GM12878 (cell line): ENCODE data around the gene POLD1. TPM values are rescaled to one million over a fixed set of nuclear protein-coding genes. Genes with fewer than 3 reads are reported as not detected.

ENCODE experiments used
- ATAC-seq: fragments of 200-7000 bp; cut with Tn5 transposase; 3 replicates; pipeline ENCODE4 v1.9.1; 2020; ENCODE audit warnings: mild to moderate bottlenecking, moderate library complexity
- BruUV-seq: library from RNA; stranded (reverse); fragments of 400-500 nt; replicated peaks from 2 replicates; lab custom pipeline; 2021; lab: Mats Ljungman, UMichigan
- CTCF ChIA-PET: fragments of 300-600 bp; sonication (Branson Sonifier 250); formaldehyde crosslinking; extraction: SDS; loops from one replicate; lab custom pipeline; 2021; ENCODE audit warnings: inconsistent platforms; lab: Yijun Ruan, JAX
- POLR2A ChIA-PET: fragments of 350-600 bp; formaldehyde crosslinking; extraction: SDS; loops from one replicate; lab custom pipeline; 2021; ENCODE audit warnings: inconsistent platforms; lab: Charles Lee
- RAD21 ChIA-PET: fragments of 300-600 bp; sonication (Branson Sonifier 250); formaldehyde crosslinking; loops from one replicate; lab custom pipeline; 2023; ENCODE audit warnings: antibody characterized with exemption; ENCODE audit not compliant: unreplicated experiment; lab: Charles Lee
- SMC1A ChIA-PET: fragments of 300-600 bp; sonication (Branson Sonifier 250); formaldehyde crosslinking; loops from one replicate; lab custom pipeline; 2023; ENCODE audit not compliant: unreplicated experiment, uncharacterized antibody; lab: Charles Lee
- DNase-seq: peaks from one replicate; pipeline ENCODE4 v3.0.0-alpha.2; 2011; ENCODE audit warnings: low read depth, low spot score
- FAIRE-seq: peaks from 3 replicates; lab custom pipeline; 2011; peaks lifted over from hg19 to GRCh38; lab: Jason Lieb, UNC
- H2AFZ ChIP-seq: 2 replicates; pipeline ENCODE4 v1.6.0; 2011; ENCODE audit warnings: low read depth, low read length, control low read depth; ENCODE audit not compliant: control insufficient read depth
- H3K27ac ChIP-seq: 2 replicates; pipeline ENCODE4 v1.5.1; 2011; ENCODE audit warnings: control low read depth; ENCODE audit not compliant: control insufficient read depth, insufficient read depth
- H3K27me3 ChIP-seq, 2 experiments: replicated peaks in 1 of 2; 2 replicates each; pipeline versions ENCODE4 v1.6.0 to v1.6.1; 2011; ENCODE audit warnings: low read length in 1 of 2; ENCODE audit not compliant: control insufficient read depth in 2 of 2, insufficient read depth in 2 of 2
- H3K36me3 ChIP-seq, 2 experiments: 2 replicates each; pipeline ENCODE4 v1.5.1; 2011; ENCODE audit warnings: low read length in 1 of 2; ENCODE audit not compliant: control insufficient read depth in 2 of 2, insufficient read depth in 2 of 2
- H3K4me1 ChIP-seq: 2 replicates; pipeline ENCODE4 v1.6.1; 2011; ENCODE audit warnings: mild to moderate bottlenecking, low read length, moderate library complexity, mixed read lengths; ENCODE audit not compliant: control insufficient read depth, insufficient read depth
- H3K4me2 ChIP-seq: 2 replicates; pipeline ENCODE4 v1.6.0; 2011; ENCODE audit warnings: control low read depth; ENCODE audit not compliant: control insufficient read depth, insufficient read depth
- H3K4me3 ChIP-seq: fragments of 200-600 bp; sonication (generic); 2 replicates; pipeline ENCODE4 v1.5.1; 2016
- H3K79me2 ChIP-seq: 2 replicates; pipeline ENCODE4 v1.6.0; 2011; ENCODE audit warnings: low read length; ENCODE audit not compliant: control insufficient read depth, insufficient read depth
- H3K9ac ChIP-seq: 2 replicates; pipeline ENCODE4 v1.8.0; 2011; ENCODE audit warnings: low read length, control low read depth, mixed read lengths; ENCODE audit not compliant: control insufficient read depth, insufficient read depth
- H3K9me3 ChIP-seq: replicated peaks from 3 replicates; pipeline ENCODE4 v1.5.1; 2011; ENCODE audit warnings: mild to moderate bottlenecking, low read length; ENCODE audit not compliant: control insufficient read depth, insufficient read depth
- H4K20me1 ChIP-seq: 2 replicates; pipeline ENCODE4 v1.6.0; 2011; ENCODE audit not compliant: control insufficient read depth, insufficient read depth
- ATF2 ChIP-seq: IDR thresholded peaks from 2 replicates; pipeline ENCODE4 v1.6.1; 2012; ENCODE audit warnings: low read length, inconsistent platforms
- ATF3 ChIP-seq: IDR thresholded peaks from 2 replicates; pipeline ENCODE4 v1.6.1; 2011; ENCODE audit warnings: low read depth, mild to moderate bottlenecking, low read length, moderate library complexity, borderline replicate concordance; ENCODE audit errors: extremely low read depth
- BMI1 ChIP-seq: fragments of 450-650 bp; IDR thresholded peaks from 2 replicates; pipeline ENCODE4 v1.6.1; 2016; ENCODE audit warnings: mild to moderate bottlenecking, moderate library complexity, borderline replicate concordance
- BRCA1 ChIP-seq: IDR thresholded peaks from 2 replicates; pipeline ENCODE4 v1.6.1; 2011; ENCODE audit warnings: low read depth, low read length, improper control_type of control experiment
- CHD1 ChIP-seq: IDR thresholded peaks from 2 replicates; pipeline ENCODE4 v1.6.1; 2012; ENCODE audit warnings: low read depth, low read length, improper control_type of control experiment
- CREM ChIP-seq: IDR thresholded peaks from 2 replicates; pipeline ENCODE4 v1.6.1; 2014; ENCODE audit warnings: antibody characterized with exemption, low read depth
- NFYB ChIP-seq: IDR thresholded peaks from 2 replicates; pipeline ENCODE4 v1.6.1; 2011; ENCODE audit warnings: low read depth, mild to moderate bottlenecking, low read length, improper control_type of control experiment, moderate library complexity; ENCODE audit not compliant: insufficient read depth
- NR2C2 ChIP-seq: IDR thresholded peaks from 2 replicates; pipeline ENCODE4 v1.6.1; 2011; ENCODE audit warnings: borderline replicate concordance, low read depth; ENCODE audit not compliant: control insufficient read depth, insufficient read length
- SMAD1 ChIP-seq: fragments of 450-650 bp; IDR thresholded peaks from 2 replicates; pipeline ENCODE4 v1.6.1; 2018; ENCODE audit warnings: mild to moderate bottlenecking, low read depth; ENCODE audit not compliant: partially characterized antibody
- SREBF2 ChIP-seq: IDR thresholded peaks from 2 replicates; pipeline ENCODE4 v1.6.1; 2012; ENCODE audit warnings: mild to moderate bottlenecking, low read length
- TCF3 ChIP-seq: IDR thresholded peaks from 2 replicates; pipeline ENCODE4 v1.6.1; 2012; ENCODE audit warnings: low read depth, mild to moderate bottlenecking, low read length, borderline replicate concordance; ENCODE audit not compliant: insufficient read depth
- YBX1 ChIP-seq: fragments of 450-650 bp; IDR thresholded peaks from 2 replicates; pipeline ENCODE4 v1.6.1; 2016; ENCODE audit warnings: antibody characterized with exemption
- ZNF274 ChIP-seq: IDR thresholded peaks from one replicate; pipeline ENCODE4 v1.8.0; 2011; ENCODE audit not compliant: insufficient read length, insufficient read depth
- WGBS: methylation state at CpG from one replicate; pipeline ENCODE4 v1.1.6; 2016; ENCODE audit warnings: low lambda C conversion rate; ENCODE audit not compliant: insufficient replicate concordance, insufficient coverage; ENCODE audit errors: missing lambda C conversion rate; 5-methylcytosine and 5-hydroxymethylcytosine counted together
- in situ Hi-C: fragments of 300-500 bp; cut with MboI; formaldehyde crosslinking; loops from 9 replicates; pipeline ENCODE4 v1.14.3; 2018; ENCODE audit warnings: mixed read lengths
- intact Hi-C: fragments of 100-400 bp; cut with micrococcal nuclease; formaldehyde crosslinking; loops from one replicate; pipeline ENCODE4 v1.14.2; 2022; ENCODE audit not compliant: unreplicated experiment
- polyA plus RNA-seq, 11 experiments: library from polyadenylated mRNA; depleted of rRNA in 4 of 11; unstranded in 6 of 11; stranded (reverse) in 5 of 11; fragments of >200 nt; fragmentation: Nextera tagmentation in 4 of 11; fragmentation: Illumina TruSeq in 1 of 11; extraction: Ambion mirVana in 4 of 11; extraction: Trizol in 1 of 11; gene quantifications; 1 replicate in 1 of 11; 2 replicates in 10 of 11; pipeline versions ENCODE4 v1.2.1 to v1.2.3, GENCODE V29; 2011 to 2016; ENCODE audit warnings: inconsistent platforms in 2 of 11, missing spikeins in 2 of 11, low read depth in 1 of 11
- total RNA-seq, 4 experiments: library from RNA; depleted of rRNA in 3 of 4; stranded (reverse); fragments of >200 nt in 3 of 4; fragmentation: Illumina TruSeq in 1 of 4; extraction: Trizol in 1 of 4; gene quantifications; 2 replicates each; pipeline versions ENCODE4 v1.2.1 to v1.2.3, GENCODE V29; 2013 to 2021
- TF ChIP-seq, protein P1 (sequence below): fragments of 150-350 bp; IDR thresholded peaks from 2 replicates; pipeline ENCODE4 v1.6.1; 2016; ENCODE audit warnings: low read depth, low read length

POLD1 gene
- total and polyA plus RNA-seq, 10 of the 15 experiments (the other 5 are each of a cell fraction or from before 2014, with no cell fraction given), result 0.76 to 165 (median 63.4) TPM

- peak; percentile 62; the same call in 1 of the 2 replicates for TF ChIP-seq ATF2
- no peak for TF ChIP-seq CREM
Observed at GRCh38 chr19:50341091-50341564, 43.0 kb upstream of the POLD1 start (continued).

DNA sequence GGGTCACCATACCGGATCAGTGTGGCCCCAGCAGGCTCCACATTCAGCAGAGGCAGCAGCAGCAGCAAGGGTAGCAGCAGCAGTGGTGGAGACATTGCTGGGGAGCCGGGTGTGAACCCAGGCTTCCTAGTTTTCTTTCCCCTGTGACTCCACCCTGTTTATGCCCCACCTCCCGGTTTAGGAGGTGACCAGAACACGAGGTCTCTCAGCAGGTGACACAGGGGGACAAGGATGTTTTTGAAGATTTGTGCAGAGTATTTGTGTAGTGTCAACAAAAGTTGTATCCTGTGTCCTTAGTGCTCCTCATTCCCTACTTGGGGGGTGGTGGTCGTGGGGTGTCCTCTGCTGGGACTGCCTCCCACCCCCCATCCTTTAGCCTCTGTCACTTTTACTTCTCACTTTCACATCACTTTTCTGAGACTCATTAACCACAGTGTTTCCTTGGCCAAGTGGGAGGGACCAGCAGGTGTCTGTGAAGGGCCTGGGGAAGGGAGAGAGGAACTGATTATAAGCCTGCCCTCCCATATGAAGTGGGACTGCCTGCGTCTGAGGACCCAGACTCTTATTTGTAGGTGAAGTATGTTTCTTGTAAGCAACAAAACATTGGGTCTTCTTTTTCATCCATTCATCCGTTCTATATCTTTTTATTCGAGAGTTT lies 39.4 kb upstream of the POLD1 start:
- Histone ChIP-seq H3K9me3 (peaks cover 7% of the 10 kb centered on the region; the same call in 2 of the 3 replicates), H3K4me2 (peak overlapping the region; percentile 19), H4K20me1 (no peaks in the 10 kb centered on the region), H2AFZ (peak overlapping the region; percentile 36; the same call in 1 of the 2 replicates), H3K4me1 (peaks cover 39% of the 10 kb centered on the region), H3K36me3 (peaks cover 0 to 2% of the 10 kb centered on the region in 2 experiments; a peak in 1 of 4 replicates), H3K79me2 (peaks cover 34% of the 10 kb centered on the region), H3K4me3 (peak overlapping the region; percentile 90), H3K27me3 (no peaks in the 10 kb centered on the region), H3K9ac (peak overlapping the region; percentile 84), H3K27ac (peak overlapping the region; percentile 95)
- in situ Hi-C loops, result loop anchor here (25.0 kb wide), 1 partner anchor 1018 kb away; the partner anchor contains the start of genes CLDND2, ETFB and NKG7
- ChIA-PET POLR2A (interaction anchor here (0.8 to 5.8 kb wide), 8 partner anchors 9 to 74 kb away, joined by 3 to 38 read pairs (median 5); partner anchors contain the start of genes KCNC3 and SPIB), CTCF (interaction anchor here (0.6 to 5.5 kb wide), 7 partner anchors 9 to 92 kb away, joined by 3 to 29 read pairs (median 6); partner anchors contain the start of gene NAPSA), SMC1A (interaction anchor here (0.9 to 6.9 kb wide), 4 partner anchors 12 to 433 kb away, joined by 3 to 49 read pairs (median 4); no protein-coding TSS in a partner anchor), RAD21 (interaction anchor here (1.0 to 4.6 kb wide), 6 partner anchors 12 to 71 kb away, joined by 3 to 28 read pairs (median 5); partner anchors contain the start of gene KCNC3)
- FAIRE-seq (peak; percentile 87), ATAC-seq (peak; percentile 63), DNase-seq (peak; percentile 90)
- WGBS, result 5% methylated on average over 8 of the region's 8 CpGs
- BruUV-seq, result no TSS peak
- intact Hi-C loops, result loop anchor here (5.0 kb wide), 1 partner anchor 88 kb away; the partner anchor contains the start of gene MYBPC2
- TF ChIP-seq SMAD1, result peak; percentile 11
- TF ChIP-seq ATF3, result no peak
- TF ChIP-seq CHD1, result no peak
- no peak for TF ChIP-seq BRCA1
- no peak for TF ChIP-seq ZNF274
- TF ChIP-seq YBX1, result no peak
- peak; percentile 89 for TF ChIP-seq TCF3
- no peak for TF ChIP-seq SREBF2
- TF ChIP-seq BMI1, result peak; percentile 61; the same call in 1 of the 2 replicates
- TF ChIP-seq, protein P1, sequence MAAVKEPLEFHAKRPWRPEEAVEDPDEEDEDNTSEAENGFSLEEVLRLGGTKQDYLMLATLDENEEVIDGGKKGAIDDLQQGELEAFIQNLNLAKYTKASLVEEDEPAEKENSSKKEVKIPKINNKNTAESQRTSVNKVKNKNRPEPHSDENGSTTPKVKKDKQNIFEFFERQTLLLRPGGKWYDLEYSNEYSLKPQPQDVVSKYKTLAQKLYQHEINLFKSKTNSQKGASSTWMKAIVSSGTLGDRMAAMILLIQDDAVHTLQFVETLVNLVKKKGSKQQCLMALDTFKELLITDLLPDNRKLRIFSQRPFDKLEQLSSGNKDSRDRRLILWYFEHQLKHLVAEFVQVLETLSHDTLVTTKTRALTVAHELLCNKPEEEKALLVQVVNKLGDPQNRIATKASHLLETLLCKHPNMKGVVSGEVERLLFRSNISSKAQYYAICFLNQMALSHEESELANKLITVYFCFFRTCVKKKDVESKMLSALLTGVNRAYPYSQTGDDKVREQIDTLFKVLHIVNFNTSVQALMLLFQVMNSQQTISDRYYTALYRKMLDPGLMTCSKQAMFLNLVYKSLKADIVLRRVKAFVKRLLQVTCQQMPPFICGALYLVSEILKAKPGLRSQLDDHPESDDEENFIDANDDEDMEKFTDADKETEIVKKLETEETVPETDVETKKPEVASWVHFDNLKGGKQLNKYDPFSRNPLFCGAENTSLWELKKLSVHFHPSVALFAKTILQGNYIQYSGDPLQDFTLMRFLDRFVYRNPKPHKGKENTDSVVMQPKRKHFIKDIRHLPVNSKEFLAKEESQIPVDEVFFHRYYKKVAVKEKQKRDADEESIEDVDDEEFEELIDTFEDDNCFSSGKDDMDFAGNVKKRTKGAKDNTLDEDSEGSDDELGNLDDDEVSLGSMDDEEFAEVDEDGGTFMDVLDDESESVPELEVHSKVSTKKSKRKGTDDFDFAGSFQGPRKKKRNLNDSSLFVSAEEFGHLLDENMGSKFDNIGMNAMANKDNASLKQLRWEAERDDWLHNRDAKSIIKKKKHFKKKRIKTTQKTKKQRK, result no peak
- TF ChIP-seq NFYB, result no peak
- TF ChIP-seq NR2C2, result no peak
